Parathyroid adenoma (tissue), 2 donors: ENCODE data around the gene TOP3B.

ENCODE experiments used
- H2AFZ ChIP-seq: fragments of 300-600 bp; sonication (generic); one replicate; pipeline ENCODE4 v1.7.0; 2017; ENCODE audit warnings: antibody characterized with exemption, mild to moderate bottlenecking
- H3K27ac ChIP-seq: fragments of 300-600 bp; sonication (generic); one replicate; pipeline ENCODE4 v1.7.0; 2017
- H3K27me3 ChIP-seq: fragments of 300-600 bp; sonication (generic); one replicate; pipeline ENCODE4 v1.7.0; 2017; ENCODE audit warnings: low read length; ENCODE audit not compliant: control insufficient read depth, insufficient read depth
- H3K36me3 ChIP-seq: fragments of 300-600 bp; sonication (generic); one replicate; pipeline ENCODE4 v1.7.0; 2017; ENCODE audit warnings: low read length; ENCODE audit not compliant: control insufficient read depth, insufficient read depth
- H3K4me1 ChIP-seq: fragments of 300-600 bp; sonication (generic); one replicate; pipeline ENCODE4 v1.7.0; 2017; ENCODE audit warnings: control low read depth
- H3K4me2 ChIP-seq: fragments of 300-600 bp; sonication (generic); one replicate; pipeline ENCODE4 v1.7.0; 2017; ENCODE audit warnings: low read length
- H3K4me3 ChIP-seq: fragments of 300-600 bp; sonication (generic); one replicate; pipeline ENCODE4 v1.7.0; 2017; ENCODE audit warnings: low read depth, low read length
- H3K79me2 ChIP-seq: fragments of 300-600 bp; sonication (generic); one replicate; pipeline ENCODE4 v1.7.0; 2017; ENCODE audit warnings: control low read depth
- H3K9ac ChIP-seq: fragments of 300-600 bp; sonication (generic); one replicate; pipeline ENCODE4 v1.7.0; 2017; ENCODE audit warnings: mild to moderate bottlenecking
- H3K9me3 ChIP-seq: fragments of 300-600 bp; sonication (generic); one replicate; pipeline ENCODE4 v1.7.0; 2017; ENCODE audit warnings: low read length; ENCODE audit not compliant: control insufficient read depth
- TF ChIP-seq, protein P1 (sequence below): fragments of 300-600 bp; sonication (generic); IDR thresholded peaks from one replicate; pipeline ENCODE4 v1.7.0; 2017; ENCODE audit warnings: antibody characterized with exemption, mild to moderate bottlenecking
- donor health status: primary hyperparathyroidism.

TOP3B gene

DNA sequence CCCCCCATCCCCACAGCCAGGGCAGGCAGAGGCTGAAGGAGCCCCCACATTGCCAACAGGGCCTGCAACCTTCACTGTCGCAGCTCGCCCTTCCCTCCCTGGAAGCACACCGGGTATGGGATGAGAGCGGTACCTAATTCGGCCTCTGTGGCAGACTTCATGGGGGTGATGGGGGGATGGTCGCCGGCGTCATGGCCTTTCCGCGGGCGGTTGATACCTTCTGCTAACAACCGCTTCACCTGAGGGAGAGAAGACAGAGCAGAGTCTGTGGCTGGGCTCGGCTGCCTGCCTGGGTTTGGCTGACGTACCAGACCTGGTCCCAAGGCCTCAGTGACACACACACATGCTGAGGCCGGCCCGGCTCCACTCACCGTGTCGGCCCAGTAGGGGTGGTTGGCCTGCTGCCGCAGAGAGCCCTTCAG, 18.8 kb downstream of the TOP3B start:
- Histone ChIP-seq H3K9ac (no peak overlapping the region), H3K36me3 (no peaks in the 10 kb centered on the region), H3K4me3 (no peak overlapping the region), H3K4me2 (no peak overlapping the region), H3K4me1 (no peaks in the 10 kb centered on the region), H3K79me2 (no peaks in the 10 kb centered on the region), H2AFZ (no peak overlapping the region), H3K27me3 (no peaks in the 10 kb centered on the region), H3K9me3 (no peaks in the 10 kb centered on the region), H3K27ac (no peak overlapping the region)
- TF ChIP-seq, protein P1, sequence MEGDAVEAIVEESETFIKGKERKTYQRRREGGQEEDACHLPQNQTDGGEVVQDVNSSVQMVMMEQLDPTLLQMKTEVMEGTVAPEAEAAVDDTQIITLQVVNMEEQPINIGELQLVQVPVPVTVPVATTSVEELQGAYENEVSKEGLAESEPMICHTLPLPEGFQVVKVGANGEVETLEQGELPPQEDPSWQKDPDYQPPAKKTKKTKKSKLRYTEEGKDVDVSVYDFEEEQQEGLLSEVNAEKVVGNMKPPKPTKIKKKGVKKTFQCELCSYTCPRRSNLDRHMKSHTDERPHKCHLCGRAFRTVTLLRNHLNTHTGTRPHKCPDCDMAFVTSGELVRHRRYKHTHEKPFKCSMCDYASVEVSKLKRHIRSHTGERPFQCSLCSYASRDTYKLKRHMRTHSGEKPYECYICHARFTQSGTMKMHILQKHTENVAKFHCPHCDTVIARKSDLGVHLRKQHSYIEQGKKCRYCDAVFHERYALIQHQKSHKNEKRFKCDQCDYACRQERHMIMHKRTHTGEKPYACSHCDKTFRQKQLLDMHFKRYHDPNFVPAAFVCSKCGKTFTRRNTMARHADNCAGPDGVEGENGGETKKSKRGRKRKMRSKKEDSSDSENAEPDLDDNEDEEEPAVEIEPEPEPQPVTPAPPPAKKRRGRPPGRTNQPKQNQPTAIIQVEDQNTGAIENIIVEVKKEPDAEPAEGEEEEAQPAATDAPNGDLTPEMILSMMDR: no peak

DNA sequence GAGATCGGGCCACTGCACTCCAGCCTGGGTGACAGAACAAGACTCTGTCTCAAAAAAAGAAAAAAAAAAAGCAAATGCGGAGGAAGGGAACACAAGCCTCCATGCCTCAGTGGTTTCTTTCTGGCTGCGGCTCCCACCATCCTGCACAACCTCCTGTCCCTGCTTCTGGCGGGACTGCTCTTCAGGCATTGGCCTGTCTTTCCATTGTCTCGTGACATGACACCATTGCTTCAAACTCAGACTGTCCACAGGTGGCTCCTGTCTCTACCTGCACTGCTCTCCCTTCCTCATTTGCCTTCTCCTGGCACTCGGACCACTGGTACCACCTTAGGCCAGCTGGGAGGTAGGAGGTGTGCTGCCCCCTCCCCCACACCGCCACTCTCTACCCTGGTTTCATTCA, 19.3 kb downstream of the TOP3B start:
- Histone ChIP-seq H2AFZ (no peak overlapping the region), H3K9me3 (no peaks in the 10 kb centered on the region), H3K4me3 (no peak overlapping the region), H3K27ac (no peak overlapping the region), H3K4me1 (no peaks in the 10 kb centered on the region), H3K4me2 (no peak overlapping the region), H3K79me2 (no peaks in the 10 kb centered on the region), H3K9ac (no peak overlapping the region), H3K27me3 (no peaks in the 10 kb centered on the region), H3K36me3 (no peaks in the 10 kb centered on the region)
- TF ChIP-seq, protein P1: no peak

- Histone ChIP-seq H3K27ac (no peak overlapping the region), H3K4me2 (no peak overlapping the region), H3K27me3 (no peaks in the 10 kb centered on the region), H3K79me2 (no peaks in the 10 kb centered on the region), H3K36me3 (no peaks in the 10 kb centered on the region), H3K9me3 (no peaks in the 10 kb centered on the region), H2AFZ (no peak overlapping the region), H3K4me1 (no peaks in the 10 kb centered on the region), H3K9ac (no peak overlapping the region), H3K4me3 (no peak overlapping the region)
- TF ChIP-seq, protein P1: no peak
Observed at GRCh38 chr22:21962655-21962949, 20.0 kb downstream of the TOP3B start.

DNA sequence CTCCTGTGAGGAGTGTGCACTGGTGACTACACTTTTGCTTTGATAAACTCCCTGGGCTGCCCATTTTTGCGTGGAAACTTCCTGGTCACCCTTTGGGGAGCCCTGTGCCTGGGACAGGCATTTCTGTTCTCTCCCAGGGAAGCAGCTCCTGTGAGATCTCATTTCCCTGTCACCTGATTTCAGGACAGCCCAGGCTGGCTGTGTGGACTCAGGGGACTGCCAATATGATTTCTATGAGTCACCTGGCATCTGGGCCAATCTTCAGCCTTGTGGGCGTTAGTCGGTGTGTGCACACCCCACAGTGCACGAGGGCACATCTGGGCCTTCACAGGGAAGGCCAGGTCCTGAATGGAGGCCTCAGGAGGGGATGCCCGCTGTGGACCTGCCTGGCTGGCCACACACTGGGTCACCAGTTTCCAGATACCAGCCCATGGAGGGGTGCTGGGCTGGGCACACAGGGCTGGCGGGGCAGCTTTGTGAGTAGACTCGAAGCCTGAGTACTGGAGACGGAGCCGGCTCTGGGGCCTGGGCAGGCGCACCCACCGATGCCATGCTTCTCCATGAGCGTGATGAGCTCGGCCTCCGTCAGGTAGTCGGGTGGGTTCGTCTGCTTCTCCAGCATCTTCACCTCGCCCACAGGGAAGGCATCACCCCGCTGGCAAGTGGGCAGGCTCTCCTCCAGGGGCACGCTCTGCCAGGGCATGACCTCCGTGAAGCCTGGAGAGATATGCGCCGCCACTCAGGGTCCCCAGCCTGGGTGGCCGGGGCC, 20.5 kb downstream of the TOP3B start:
- TF ChIP-seq, protein P1: no peak
- Histone ChIP-seq H3K9ac (no peak overlapping the region), H3K9me3 (no peaks in the 10 kb centered on the region), H3K4me3 (no peak overlapping the region), H3K27ac (no peak overlapping the region), H3K4me2 (no peak overlapping the region), H2AFZ (no peak overlapping the region), H3K36me3 (no peaks in the 10 kb centered on the region), H3K79me2 (no peaks in the 10 kb centered on the region), H3K27me3 (no peaks in the 10 kb centered on the region), H3K4me1 (no peaks in the 10 kb centered on the region)
